Amniotic stem cell (primary cell): ENCODE results near the gene GLT1D1.
"Not testable (repeated sequence)": the region's sequence is repeated elsewhere in the genome, so short reads cannot be mapped to it uniquely, and the experiment has no call there.

Experiments used
- DNase-seq: peaks from one replicate; lab custom pipeline; 2025; lab: John Stamatoyannopoulos, UW

The GLT1D1 gene

GRCh38 chr12:128820723-128821432, 32.4 kb upstream of the GLT1D1 start:
- DNase-seq: no peak

GRCh38 chr12:128823216-128823915, 29.9 kb upstream of the GLT1D1 start:
- DNase-seq: no peak

- peak; percentile 84 for DNase-seq
Observed at GRCh38 chr12:128823916-128824839, 29.1 kb upstream of the GLT1D1 start, which contains the start of gene SLC15A4. Gene SLC15A4 (minus strand): TSS chr12:128823958. CDS start chr12:128823943, 15 bp downstream.

- DNase-seq: no peak
Observed at GRCh38 chr12:128825835-128826234, 27.4 kb upstream of the GLT1D1 start.

GRCh38 chr12:128827724-128828123, 25.6 kb upstream of the GLT1D1 start:
- no peak for DNase-seq

- DNase-seq: no peak
Observed at GRCh38 chr12:128829861-128830504, 23.3 kb upstream of the GLT1D1 start.

- no peak for DNase-seq
Observed at GRCh38 chr12:128830505-128830893, 22.8 kb upstream of the GLT1D1 start.

GRCh38 chr12:128833418-128833817, 19.9 kb upstream of the GLT1D1 start:
- DNase-seq: no peak

GRCh38 chr12:128839885-128840284, 13.4 kb upstream of the GLT1D1 start:
- not testable (repeated sequence) for DNase-seq

- no peak for DNase-seq
Observed at GRCh38 chr12:128840862-128841468, 12.3 kb upstream of the GLT1D1 start.

- DNase-seq: no peak
Observed at GRCh38 chr12:128842579-128842978, 10.7 kb upstream of the GLT1D1 start.

GRCh38 chr12:128843538-128843937, 9.7 kb upstream of the GLT1D1 start:
- DNase-seq: no peak

GRCh38 chr12:128844031-128844635, 9.1 kb upstream of the GLT1D1 start:
- no peak for DNase-seq

GRCh38 chr12:128846671-128847070, 6.6 kb upstream of the GLT1D1 start:
- not testable (repeated sequence) for DNase-seq

GRCh38 chr12:128848371-128848770, 4.9 kb upstream of the GLT1D1 start:
- DNase-seq: no peak

- not testable (repeated sequence) for DNase-seq
Observed at GRCh38 chr12:128849806-128850205, 3.5 kb upstream of the GLT1D1 start.

- DNase-seq: no peak
Observed at GRCh38 chr12:128850400-128850799, 2.9 kb upstream of the GLT1D1 start.

GRCh38 chr12:128851429-128851828, 1.8 kb upstream of the GLT1D1 start:
- DNase-seq: not testable (repeated sequence)

GRCh38 chr12:128852026-128852698, 1.1 kb upstream of the GLT1D1 start:
- DNase-seq: no peak

- no peak for DNase-seq
Observed at GRCh38 chr12:128853600-128854197, 421 bp downstream of the GLT1D1 start.
